ENCODE results near the gene SHANK2.

Gene SHANK2

DNA sequence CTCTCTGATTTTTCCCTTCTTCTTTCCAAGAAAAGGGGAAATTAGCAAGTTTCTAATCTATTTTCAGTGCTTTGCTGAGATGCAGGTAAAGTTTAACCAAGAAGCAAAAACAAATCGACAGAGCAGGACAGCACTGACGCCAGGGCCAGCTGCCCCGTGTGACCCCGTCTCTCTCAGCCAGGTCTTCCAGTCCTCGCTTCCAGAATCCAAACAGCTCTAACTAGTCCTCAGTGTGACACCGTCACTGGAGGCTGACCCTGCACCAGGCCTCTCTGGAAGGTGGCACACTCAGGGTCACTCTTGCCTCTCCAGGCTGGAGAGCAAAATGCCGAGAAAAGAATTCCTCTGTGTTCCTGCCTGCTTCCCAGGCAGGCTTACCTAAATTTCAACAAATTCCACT is 44.8 kb downstream of the SHANK2 start:
- no peak overlapping the region for H3K27ac ChIP-seq (ENCODE audit: low read depth, low read length)
- no peaks in the 10 kb centered on the region for H3K36me3 ChIP-seq (ENCODE audit: control insufficient read depth, insufficient read depth, low read length)
- no peak overlapping the region for H3K9ac ChIP-seq (ENCODE audit: low read length)
- H3K4me1 ChIP-seq (ENCODE audit: control insufficient read depth, insufficient read depth, low read length) = peaks cover 6% of the 10 kb centered on the region
- H3K27me3 ChIP-seq (ENCODE audit: control insufficient read depth, insufficient read depth, low read length) = no peaks in the 10 kb centered on the region
- H3K4me3 ChIP-seq (ENCODE audit: low read length) = no peak overlapping the region

DNA sequence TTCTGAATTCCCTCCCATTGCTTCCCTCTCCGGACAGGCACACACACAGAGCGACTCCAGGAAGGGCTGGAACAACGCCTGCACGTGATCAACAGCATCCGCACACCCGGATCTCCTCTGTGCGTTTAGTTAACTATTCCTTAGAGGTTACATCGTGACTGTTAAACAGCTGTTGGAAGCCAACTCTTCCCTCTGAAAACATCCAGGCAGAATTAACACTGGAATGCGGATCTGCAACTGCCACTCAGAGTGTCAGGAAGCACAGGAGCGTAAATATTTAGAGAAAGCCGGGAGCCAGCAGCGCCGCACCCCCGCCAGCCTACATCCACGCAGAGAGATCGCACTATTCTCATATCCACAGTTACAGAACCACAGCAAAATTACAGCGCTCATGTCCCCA is 46.2 kb downstream of the SHANK2 start:
- no peak overlapping the region for H3K27ac ChIP-seq (ENCODE audit: low read depth, low read length)
- peaks cover 6% of the 10 kb centered on the region for H3K4me1 ChIP-seq (ENCODE audit: control insufficient read depth, insufficient read depth, low read length)
- no peaks in the 10 kb centered on the region for H3K36me3 ChIP-seq (ENCODE audit: control insufficient read depth, insufficient read depth, low read length)
- no peak overlapping the region for H3K9ac ChIP-seq (ENCODE audit: low read length)
- H3K4me3 ChIP-seq (ENCODE audit: low read length) = peak overlapping the region; percentile 43
- H3K27me3 ChIP-seq (ENCODE audit: control insufficient read depth, insufficient read depth, low read length) = no peaks in the 10 kb centered on the region

DNA sequence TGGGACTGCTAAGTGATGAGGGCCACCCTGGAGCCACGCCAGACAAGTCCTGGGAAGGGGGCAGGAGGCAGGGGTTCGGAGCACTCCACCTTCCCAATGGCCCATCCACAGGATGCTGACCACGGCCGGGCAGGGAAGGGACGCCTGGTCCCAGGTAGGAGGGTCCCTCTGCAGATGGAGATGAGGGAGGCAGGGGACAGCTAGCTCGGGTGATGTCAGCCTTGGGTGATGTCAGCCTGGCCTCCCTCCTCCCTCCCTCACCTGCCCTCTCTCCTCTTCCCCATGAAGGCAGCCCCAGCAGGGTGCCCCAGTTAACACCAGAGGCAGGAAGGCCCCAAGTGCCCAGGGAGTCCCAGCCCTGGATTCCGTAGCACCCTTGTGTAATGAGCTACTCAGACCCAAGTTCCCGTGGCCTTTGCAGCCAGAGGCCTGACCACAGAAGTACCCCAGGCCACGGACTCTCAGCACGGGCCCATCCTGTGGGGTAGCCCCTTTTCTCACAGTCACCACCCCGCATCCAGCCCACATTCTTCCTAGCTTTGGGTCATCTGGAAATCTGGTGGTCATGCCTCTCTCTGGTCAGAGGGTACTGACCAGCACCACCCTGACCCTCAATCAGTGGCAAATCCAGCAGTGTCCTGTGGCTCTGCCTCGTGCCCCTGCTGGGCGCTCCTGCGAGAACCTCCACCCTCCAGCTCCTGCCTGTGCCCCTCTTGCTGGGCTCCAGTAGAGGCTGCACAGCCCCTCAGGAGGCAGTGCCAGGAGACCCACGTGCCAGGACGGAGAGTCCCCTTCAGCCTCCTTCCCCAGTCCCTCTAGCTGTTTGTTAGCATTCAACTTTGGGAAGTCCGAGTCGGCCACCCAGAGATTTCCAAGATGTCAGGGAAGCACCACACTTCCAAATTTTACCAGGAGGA is 47.4 kb downstream of the SHANK2 start:
- Histone ChIP-seq H3K9ac (ENCODE audit: low read length) (no peak overlapping the region), H3K36me3 (ENCODE audit: control insufficient read depth, insufficient read depth, low read length) (no peaks in the 10 kb centered on the region), H3K4me3 (ENCODE audit: low read length) (no peak overlapping the region), H3K4me1 (ENCODE audit: control insufficient read depth, insufficient read depth, low read length) (peaks cover 6% of the 10 kb centered on the region), H3K27me3 (ENCODE audit: control insufficient read depth, insufficient read depth, low read length) (no peaks in the 10 kb centered on the region), H3K27ac (ENCODE audit: low read depth, low read length) (no peak overlapping the region)

DNA sequence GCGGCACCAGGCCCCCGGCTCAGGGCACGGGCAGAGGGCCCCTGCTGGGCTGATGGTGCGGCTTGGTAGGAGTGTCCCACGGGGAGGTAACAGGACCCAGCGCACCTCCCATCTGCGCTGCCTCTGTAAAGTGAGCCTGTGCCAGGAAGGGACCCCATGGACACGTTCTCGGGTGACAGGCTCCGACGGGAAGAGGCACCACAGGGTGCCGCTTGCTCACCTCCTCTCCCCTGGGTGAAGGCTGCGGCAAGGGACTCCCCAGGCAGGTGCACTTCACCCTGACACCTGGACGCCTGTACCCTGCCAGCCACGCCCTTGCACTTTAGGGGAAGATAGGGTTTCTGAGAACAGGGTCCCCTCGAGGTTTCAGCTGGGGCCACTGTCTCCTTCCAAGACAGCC is 48.1 kb downstream of the SHANK2 start:
- H3K27me3 ChIP-seq (ENCODE audit: control insufficient read depth, insufficient read depth, low read length) = no peaks in the 10 kb centered on the region
- H3K4me3 ChIP-seq (ENCODE audit: low read length) = no peak overlapping the region
- H3K4me1 ChIP-seq (ENCODE audit: control insufficient read depth, insufficient read depth, low read length) = peaks cover 6% of the 10 kb centered on the region
- H3K27ac ChIP-seq (ENCODE audit: low read depth, low read length) = no peak overlapping the region
- no peak overlapping the region for H3K9ac ChIP-seq (ENCODE audit: low read length)
- no peaks in the 10 kb centered on the region for H3K36me3 ChIP-seq (ENCODE audit: control insufficient read depth, insufficient read depth, low read length)

DNA sequence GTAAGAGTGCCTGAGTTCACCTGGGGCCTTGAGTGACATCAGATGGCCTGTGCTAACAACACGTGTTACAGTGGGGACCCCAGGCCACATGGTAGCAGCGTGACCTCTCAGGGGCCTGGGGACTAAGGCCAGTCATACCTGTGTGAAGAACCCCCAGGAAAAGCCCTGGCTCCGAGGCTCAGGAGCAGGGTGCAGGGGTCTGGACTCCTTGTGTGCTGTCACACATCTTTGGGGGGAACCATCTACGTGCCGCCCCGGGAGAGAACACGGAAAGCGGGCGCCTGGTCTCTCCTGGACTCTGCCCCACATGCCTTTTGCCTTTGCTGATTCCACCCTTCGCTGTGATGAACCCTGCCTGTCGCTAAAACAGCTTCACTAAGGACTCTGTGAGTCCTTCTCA is 48.7 kb downstream of the SHANK2 start:
- H3K4me3 ChIP-seq (ENCODE audit: low read length) = no peak overlapping the region
- no peaks in the 10 kb centered on the region for H3K27me3 ChIP-seq (ENCODE audit: control insufficient read depth, insufficient read depth, low read length)
- H3K27ac ChIP-seq (ENCODE audit: low read depth, low read length) = no peak overlapping the region
- H3K36me3 ChIP-seq (ENCODE audit: control insufficient read depth, insufficient read depth, low read length) = no peaks in the 10 kb centered on the region
- no peak overlapping the region for H3K9ac ChIP-seq (ENCODE audit: low read length)
- peaks cover 6% of the 10 kb centered on the region for H3K4me1 ChIP-seq (ENCODE audit: control insufficient read depth, insufficient read depth, low read length)

DNA sequence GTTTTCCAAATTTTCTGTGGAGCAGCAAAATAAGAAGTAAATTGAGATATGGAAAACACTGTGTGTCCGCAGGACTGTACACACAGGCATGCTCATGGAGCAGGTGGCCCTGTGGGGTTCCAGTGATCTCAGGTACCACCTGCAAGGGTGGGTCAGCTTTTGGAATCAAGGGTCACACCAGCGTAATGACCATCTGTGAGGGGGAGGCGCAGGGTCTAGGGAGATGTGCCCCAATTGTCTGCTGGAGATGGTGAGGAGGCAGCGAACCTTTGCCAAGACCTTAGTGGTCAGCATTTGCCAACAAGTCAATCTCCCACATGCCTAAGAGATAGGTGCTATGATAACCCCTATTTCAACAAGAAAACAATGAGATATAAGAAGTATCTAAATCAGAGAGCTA is 49.4 kb downstream of the SHANK2 start:
- no peaks in the 10 kb centered on the region for H3K27me3 ChIP-seq (ENCODE audit: control insufficient read depth, insufficient read depth, low read length)
- H3K4me1 ChIP-seq (ENCODE audit: control insufficient read depth, insufficient read depth, low read length) = peaks cover 6% of the 10 kb centered on the region
- no peak overlapping the region for H3K9ac ChIP-seq (ENCODE audit: low read length)
- no peak overlapping the region for H3K4me3 ChIP-seq (ENCODE audit: low read length)
- no peaks in the 10 kb centered on the region for H3K36me3 ChIP-seq (ENCODE audit: control insufficient read depth, insufficient read depth, low read length)
- H3K27ac ChIP-seq (ENCODE audit: low read depth, low read length) = no peak overlapping the region

DNA sequence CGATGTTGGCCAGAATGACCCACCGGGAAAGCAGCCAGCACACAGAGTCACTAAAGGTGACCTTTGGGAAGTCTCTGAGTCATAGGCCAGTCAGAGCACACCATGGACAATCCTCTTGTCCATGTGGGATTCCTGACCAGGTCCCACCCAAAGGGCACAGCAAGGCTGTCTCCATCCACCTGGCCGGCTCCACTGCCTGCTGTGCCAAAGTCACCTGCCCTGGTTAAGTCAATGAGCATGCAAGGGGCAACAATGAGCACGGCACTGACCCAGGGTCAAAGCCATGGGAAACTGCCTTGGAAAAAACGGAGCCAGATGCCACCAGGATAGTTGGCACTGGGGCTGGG is 49.8 kb downstream of the SHANK2 start:
- Histone ChIP-seq H3K27me3 (ENCODE audit: control insufficient read depth, insufficient read depth, low read length) (no peaks in the 10 kb centered on the region), H3K4me1 (ENCODE audit: control insufficient read depth, insufficient read depth, low read length) (peaks cover 6% of the 10 kb centered on the region), H3K9ac (ENCODE audit: low read length) (no peak overlapping the region), H3K4me3 (ENCODE audit: low read length) (no peak overlapping the region), H3K36me3 (ENCODE audit: control insufficient read depth, insufficient read depth, low read length) (no peaks in the 10 kb centered on the region), H3K27ac (ENCODE audit: low read depth, low read length) (no peak overlapping the region)
